ENCODE results near the gene GLE1. TPM values are rescaled to one million over a fixed set of nuclear protein-coding genes. Genes with fewer than 3 reads are reported as not detected.
"Not testable (repeated sequence)": the region's sequence is repeated elsewhere in the genome, so short reads cannot be mapped to it uniquely, and the experiment has no call there.

GLE1 gene
- total RNA-seq, 4 donors from 2014 or later: 27.0 to 55.3 (median 28.3) TPM

DNA sequence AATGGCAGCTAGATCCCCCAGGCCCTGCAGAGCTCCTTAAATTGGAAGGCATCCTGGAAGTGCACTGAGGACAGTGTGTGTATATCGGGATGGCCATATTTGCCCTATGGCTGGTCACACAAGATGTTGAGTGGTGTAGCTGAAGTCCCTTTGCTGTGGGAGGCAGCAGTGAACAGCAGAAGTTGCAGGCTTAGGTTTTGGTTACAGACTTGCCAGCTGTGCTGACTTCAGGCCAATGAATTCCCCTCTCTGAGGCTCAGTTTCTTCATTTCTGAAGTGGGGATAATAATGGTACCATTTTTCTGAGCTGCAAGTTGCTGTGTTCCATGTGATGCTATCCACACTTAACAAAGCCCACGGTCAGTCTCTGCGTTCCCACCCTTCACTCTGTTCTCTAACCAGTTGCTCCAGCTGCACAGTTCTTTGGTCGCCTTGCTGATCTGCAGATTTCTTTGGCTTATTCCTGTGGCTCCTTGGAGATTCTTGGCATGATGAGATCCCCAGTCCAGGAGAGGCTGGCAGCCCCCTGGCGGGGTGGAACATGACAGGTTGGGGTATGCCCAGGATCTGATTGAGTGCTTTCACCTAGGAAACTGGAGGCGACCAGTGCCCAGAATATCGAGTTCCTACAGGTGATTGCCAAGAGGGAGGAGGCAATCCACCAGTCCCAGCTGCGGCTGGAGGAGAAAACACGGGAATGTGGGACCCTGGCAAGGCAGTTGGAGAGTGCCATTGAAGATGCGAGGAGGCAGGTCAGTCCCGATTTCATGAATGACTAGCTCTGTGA, 6.5 kb upstream of the GLE1 start:
- H3K4me1 ChIP-seq: no peaks in the 10 kb centered on the region
- peaks cover 0 to 48% (median 0%) of the 10 kb centered on the region in 3 donors for H3K36me3 ChIP-seq
- TF ChIP-seq CTCF (IDR thresholded peaks at IDR 0.05): no peak
- TF ChIP-seq POLR2A (IDR thresholded peaks at IDR 0.05): no peak
- H3K27ac ChIP-seq: no peak overlapping the region
- no peak overlapping the region for H3K4me3 ChIP-seq
- DNase-seq: no peak
- no peaks in the 10 kb centered on the region for H3K9me3 ChIP-seq
- no peaks in the 10 kb centered on the region for H3K27me3 ChIP-seq

DNA sequence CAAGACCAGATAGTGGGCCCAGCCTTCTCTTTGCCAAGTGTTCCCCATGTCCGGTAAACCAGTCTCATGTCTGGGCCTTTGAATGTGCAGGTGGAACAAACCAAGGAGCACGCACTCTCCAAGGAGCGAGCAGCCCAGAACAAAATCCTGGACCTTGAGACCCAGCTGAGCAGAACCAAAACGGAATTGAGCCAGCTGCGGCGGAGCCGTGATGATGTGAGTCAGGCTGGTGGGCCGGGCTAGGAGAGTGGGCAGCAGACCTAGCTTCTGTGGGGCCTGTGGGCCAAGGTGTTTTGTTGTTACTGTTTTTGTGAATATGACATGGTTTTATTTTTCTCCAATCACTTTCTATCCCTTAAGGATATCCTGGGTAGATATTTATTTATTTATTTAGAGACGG, 5.6 kb upstream of the GLE1 start:
- no peak overlapping the region for H3K4me3 ChIP-seq
- no peaks in the 10 kb centered on the region for H3K27me3 ChIP-seq
- no peak for DNase-seq
- TF ChIP-seq CTCF (IDR thresholded peaks at IDR 0.05) (no peak), POLR2A (IDR thresholded peaks at IDR 0.05) (no peak)
- peaks cover 0 to 44% (median 0%) of the 10 kb centered on the region in 3 donors for H3K36me3 ChIP-seq
- H3K9me3 ChIP-seq: no peaks in the 10 kb centered on the region
- no peak overlapping the region for H3K27ac ChIP-seq
- peaks cover 0 to 4% (median 1%) of the 10 kb centered on the region in 4 donors for H3K4me1 ChIP-seq

DNA sequence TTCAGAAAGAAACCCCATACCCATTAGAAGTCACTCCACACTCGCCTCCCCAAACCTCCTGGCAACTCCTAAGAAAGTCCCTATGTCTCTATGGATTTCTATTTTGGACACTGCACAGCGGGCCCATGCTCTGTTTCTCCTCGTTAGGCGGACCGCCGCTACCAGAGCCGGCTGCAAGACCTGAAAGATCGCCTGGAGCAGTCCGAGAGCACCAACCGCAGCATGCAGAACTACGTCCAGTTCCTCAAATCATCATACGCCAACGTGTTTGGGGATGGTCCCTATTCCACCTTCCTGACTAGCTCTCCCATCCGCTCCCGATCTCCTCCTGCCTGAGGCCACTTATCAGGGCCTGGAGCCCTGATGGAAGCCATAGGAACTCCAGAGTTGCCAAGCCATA, 4.6 kb upstream of the GLE1 start:
- Histone ChIP-seq H3K4me1 (peaks cover 0 to 6% (median 2%) of the 10 kb centered on the region in 4 donors), H3K27ac (no peak overlapping the region), H3K27me3 (no peaks in the 10 kb centered on the region), H3K36me3 (peaks cover 0 to 44% (median 0%) of the 10 kb centered on the region in 3 donors), H3K4me3 (no peak overlapping the region), H3K9me3 (no peaks in the 10 kb centered on the region)
- TF ChIP-seq CTCF (IDR thresholded peaks at IDR 0.05) (no peak), POLR2A (IDR thresholded peaks at IDR 0.05) (no peak)
- DNase-seq: no peak

GRCh38 chr9:128503415-128503825, 1.1 kb upstream of the GLE1 start:
- peak overlapping the region in 3 of 4 donors; percentile 70 to 93 (median 79) for H3K4me3 ChIP-seq
- H3K27me3 ChIP-seq, H3K9me3 ChIP-seq, H3K27ac ChIP-seq, DNase-seq: not testable (repeated sequence)
- H3K4me1 ChIP-seq: peaks cover 0 to 18% (median 6%) of the 10 kb centered on the region in 4 donors
- H3K36me3 ChIP-seq: peaks cover 0 to 32% (median 0%) of the 10 kb centered on the region in 3 donors

- Histone ChIP-seq H3K27me3 (no peaks in the 10 kb centered on the region), H3K4me3 (peak overlapping the region; percentile 70 to 93 (median 81)), H3K9me3 (no peaks in the 10 kb centered on the region), H3K36me3 (peaks cover 0 to 33% (median 0%) of the 10 kb centered on the region in 3 donors), H3K27ac (peak overlapping the region in 2 of 4 donors; percentile 79 to 90), H3K4me1 (peaks cover 0 to 18% (median 6%) of the 10 kb centered on the region in 4 donors)
- TF ChIP-seq CTCF (IDR thresholded peaks at IDR 0.05) (no peak), POLR2A (IDR thresholded peaks at IDR 0.05) (no peak)
- DNase-seq: peak in 1 of 3 donors; percentile 18
These were observed 649 bp upstream of the GLE1 start for GRCh38 chr9:128503870-128504269.

- Histone ChIP-seq H3K9me3 (no peaks in the 10 kb centered on the region), H3K27me3 (no peaks in the 10 kb centered on the region), H3K4me3 (peak overlapping the region; percentile 70 to 93 (median 81)), H3K4me1 (peaks cover 0 to 18% (median 6%) of the 10 kb centered on the region in 4 donors), H3K36me3 (peaks cover 0 to 31% (median 0%) of the 10 kb centered on the region in 3 donors), H3K27ac (peak overlapping the region in 3 of 4 donors; percentile 79 to 90 (median 82))
- TF ChIP-seq CTCF (IDR thresholded peaks at IDR 0.05) (no peak), POLR2A (IDR thresholded peaks at IDR 0.05) (no peak)
- no peak for DNase-seq
These were observed 871 bp downstream of the GLE1 start for GRCh38 chr9:128505414-128505765.

- H3K4me3 ChIP-seq: peak overlapping the region in 1 of 4 donors; percentile 79
- not testable (repeated sequence) for H3K9me3 ChIP-seq, H3K27ac ChIP-seq, H3K27me3 ChIP-seq, DNase-seq
- peaks cover 0 to 35% (median 0%) of the 10 kb centered on the region in 3 donors for H3K36me3 ChIP-seq
- H3K4me1 ChIP-seq: peaks cover 0 to 18% (median 6%) of the 10 kb centered on the region in 4 donors
These were observed 1.4 kb downstream of the GLE1 start for GRCh38 chr9:128505906-128506305.

Measured in Peyer's patch (tissue), 4 donors.